BE2C (cell line): ENCODE results near the gene CARMIL3.
"Not testable (repeated sequence)": the region's sequence is repeated elsewhere in the genome, so short reads cannot be mapped to it uniquely, and the experiment has no call there.

Source experiments
- DNase-seq: peaks from one replicate; pipeline ENCODE4 v3.0.0-alpha.2; 2020
- H3K27me3 ChIP-seq: fragments of 250-450 bp; sonication (Bioruptor Pico); 2 replicates; pipeline ENCODE4 v1.5.1; 2020; ENCODE audit warnings: mild to moderate bottlenecking
- H3K36me3 ChIP-seq: fragments of 250-450 bp; sonication (Bioruptor Pico); 2 replicates; pipeline ENCODE4 v1.5.1; 2020; ENCODE audit warnings: mild to moderate bottlenecking
- H3K4me1 ChIP-seq: fragments of 250-450 bp; sonication (Bioruptor Pico); 2 replicates; pipeline ENCODE4 v1.5.1; 2020
- H3K4me3 ChIP-seq: 2 replicates; pipeline ENCODE4 v1.5.1; 2011; ENCODE audit warnings: low read depth, low read length
- H3K9me3 ChIP-seq: fragments of 250-450 bp; sonication (Bioruptor Pico); 2 replicates; pipeline ENCODE4 v1.5.1; 2020
- TF ChIP-seq, protein P1 (sequence below): IDR thresholded peaks from 2 replicates; pipeline ENCODE4 v1.5.1; 2012; ENCODE audit warnings: mild to moderate bottlenecking, low read depth, low read length

CARMIL3 gene

DNA sequence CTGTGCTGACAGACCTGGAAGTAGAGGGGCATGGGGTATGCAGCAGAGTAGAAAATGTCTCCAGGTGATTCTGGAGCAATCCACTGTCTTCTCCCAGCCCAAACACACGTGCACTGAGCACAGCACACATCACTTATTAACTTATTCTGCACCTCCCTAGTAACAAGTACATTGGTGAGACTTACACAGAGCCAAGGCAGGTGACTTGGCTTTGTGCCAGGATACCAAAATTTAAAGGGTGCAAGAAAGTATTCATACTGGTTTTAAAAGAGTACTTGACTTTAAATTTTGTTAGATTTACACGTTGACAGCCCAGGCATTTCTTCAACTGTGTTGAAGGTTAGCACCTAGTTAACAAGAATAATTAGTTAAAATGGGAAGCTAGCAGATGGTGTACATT, 11.1 kb upstream of the CARMIL3 start:
- TF ChIP-seq, protein P1, sequence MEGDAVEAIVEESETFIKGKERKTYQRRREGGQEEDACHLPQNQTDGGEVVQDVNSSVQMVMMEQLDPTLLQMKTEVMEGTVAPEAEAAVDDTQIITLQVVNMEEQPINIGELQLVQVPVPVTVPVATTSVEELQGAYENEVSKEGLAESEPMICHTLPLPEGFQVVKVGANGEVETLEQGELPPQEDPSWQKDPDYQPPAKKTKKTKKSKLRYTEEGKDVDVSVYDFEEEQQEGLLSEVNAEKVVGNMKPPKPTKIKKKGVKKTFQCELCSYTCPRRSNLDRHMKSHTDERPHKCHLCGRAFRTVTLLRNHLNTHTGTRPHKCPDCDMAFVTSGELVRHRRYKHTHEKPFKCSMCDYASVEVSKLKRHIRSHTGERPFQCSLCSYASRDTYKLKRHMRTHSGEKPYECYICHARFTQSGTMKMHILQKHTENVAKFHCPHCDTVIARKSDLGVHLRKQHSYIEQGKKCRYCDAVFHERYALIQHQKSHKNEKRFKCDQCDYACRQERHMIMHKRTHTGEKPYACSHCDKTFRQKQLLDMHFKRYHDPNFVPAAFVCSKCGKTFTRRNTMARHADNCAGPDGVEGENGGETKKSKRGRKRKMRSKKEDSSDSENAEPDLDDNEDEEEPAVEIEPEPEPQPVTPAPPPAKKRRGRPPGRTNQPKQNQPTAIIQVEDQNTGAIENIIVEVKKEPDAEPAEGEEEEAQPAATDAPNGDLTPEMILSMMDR = no peak
- no peaks in the 10 kb centered on the region; the same call in 1 of the 2 replicates for H3K9me3 ChIP-seq
- H3K4me1 ChIP-seq = no peaks in the 10 kb centered on the region
- no peak overlapping the region for H3K4me3 ChIP-seq
- DNase-seq = no peak
- no peaks in the 10 kb centered on the region for H3K36me3 ChIP-seq
- no peaks in the 10 kb centered on the region for H3K27me3 ChIP-seq

DNA sequence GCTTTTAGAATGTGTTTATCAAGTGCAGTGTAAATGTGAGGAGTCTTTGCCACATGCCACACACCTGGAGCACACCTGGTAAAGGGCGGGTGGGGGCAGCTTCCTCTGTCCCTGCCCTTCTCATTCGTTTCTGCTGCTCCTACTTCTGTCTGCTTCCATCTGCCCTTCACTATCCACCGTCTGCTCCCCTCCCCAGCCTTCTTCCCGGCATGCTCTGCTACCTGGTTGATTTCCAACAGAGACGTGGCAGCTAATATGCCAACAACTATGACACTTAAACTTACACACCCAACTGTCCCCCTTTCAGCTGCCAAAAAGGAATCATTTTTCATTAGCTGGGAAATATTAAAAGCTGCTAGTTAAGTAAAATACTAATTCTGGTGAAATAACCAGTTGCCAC, 9.1 kb upstream of the CARMIL3 start:
- DNase-seq = no peak
- no peaks in the 10 kb centered on the region for H3K27me3 ChIP-seq
- no peaks in the 10 kb centered on the region for H3K9me3 ChIP-seq
- no peaks in the 10 kb centered on the region for H3K36me3 ChIP-seq
- no peaks in the 10 kb centered on the region for H3K4me1 ChIP-seq
- no peak overlapping the region for H3K4me3 ChIP-seq
- TF ChIP-seq, protein P1 = no peak

DNA sequence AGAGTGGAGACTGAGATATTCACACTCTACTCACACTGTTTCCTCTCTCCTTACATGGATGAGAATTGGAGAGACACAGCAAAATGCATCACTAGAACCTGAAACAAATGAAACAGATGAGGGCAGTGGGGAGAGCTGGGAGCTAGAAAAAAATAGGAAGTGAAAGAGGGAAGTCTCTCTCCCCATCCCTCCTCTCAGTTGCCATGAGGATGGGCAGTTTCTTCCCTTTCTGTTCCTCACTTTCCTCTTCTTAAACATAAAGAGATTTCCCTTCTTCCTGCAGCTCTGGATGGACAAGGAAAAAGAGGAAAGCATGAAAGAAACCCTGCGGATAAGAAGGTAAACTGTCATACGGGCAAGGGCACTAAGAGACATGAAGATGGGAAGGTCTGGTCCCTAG, 2.8 kb upstream of the CARMIL3 start:
- DNase-seq, H3K4me3 ChIP-seq, H3K27me3 ChIP-seq: not testable (repeated sequence)

DNA sequence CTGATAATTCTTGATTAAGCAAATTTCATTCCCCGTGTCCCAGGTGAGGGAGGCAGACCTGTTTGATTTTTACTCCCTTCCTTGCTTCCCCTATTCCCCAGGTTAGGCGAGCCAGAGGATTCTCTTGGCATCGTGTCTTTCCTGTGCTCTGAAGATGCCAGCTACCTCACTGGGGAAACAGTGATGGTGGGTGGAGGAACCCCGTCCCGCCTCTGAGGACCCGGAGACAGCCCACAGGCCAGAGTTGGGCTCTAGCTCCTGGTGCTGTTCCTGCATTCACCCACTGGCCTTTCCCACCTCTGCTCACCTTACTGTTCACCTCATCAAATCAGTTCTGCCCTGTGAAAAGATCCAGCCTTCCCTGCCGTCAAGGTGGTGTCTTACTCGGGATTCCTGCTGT, 1.1 kb upstream of the CARMIL3 start:
- not testable (repeated sequence) for DNase-seq, H3K27me3 ChIP-seq, H3K9me3 ChIP-seq, H3K4me1 ChIP-seq, H3K4me3 ChIP-seq, H3K36me3 ChIP-seq

More for the DNA sequence above, 2.8 kb upstream of the CARMIL3 start:
- not testable (repeated sequence) for H3K9me3 ChIP-seq, H3K4me1 ChIP-seq, H3K36me3 ChIP-seq

DNA sequence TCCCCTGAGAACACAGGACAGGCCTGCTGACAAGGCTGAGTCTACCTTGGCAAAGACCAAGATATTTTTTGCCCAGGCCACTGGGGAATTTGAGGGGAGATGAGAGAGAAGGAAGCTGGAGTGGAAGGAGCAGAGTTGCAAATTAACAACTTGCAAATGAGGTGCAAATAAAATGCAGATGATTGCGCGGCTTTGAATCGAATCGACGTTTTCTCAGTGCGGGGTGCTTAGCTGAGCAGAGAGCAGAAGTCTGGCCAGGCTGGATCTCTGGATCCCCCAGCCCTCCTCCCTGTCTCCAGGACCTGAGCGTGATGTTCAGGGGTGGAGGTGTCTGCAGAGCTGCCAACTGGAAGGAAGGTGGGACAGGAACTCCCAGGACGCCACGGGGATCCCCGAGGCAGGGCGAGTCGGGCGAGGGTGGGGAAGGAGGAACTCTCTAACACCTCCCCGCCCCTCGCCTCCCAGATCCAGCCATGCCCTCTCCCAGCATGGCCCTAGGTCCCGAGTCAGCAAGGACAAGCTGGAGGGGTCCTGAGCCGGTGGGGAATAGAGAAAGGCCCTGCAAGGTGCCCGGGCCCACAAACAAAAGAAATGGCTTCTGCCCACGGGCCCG, 527 bp upstream of the CARMIL3 start:
- no peaks in the 10 kb centered on the region for H3K9me3 ChIP-seq
- H3K4me3 ChIP-seq = peak overlapping the region; percentile 83
- DNase-seq = no peak
- H3K4me1 ChIP-seq = 0 out of 2 replicates have a peak, but pooled peaks cover 2% of the 10 kb centered on the region
- H3K27me3 ChIP-seq = no peaks in the 10 kb centered on the region
- TF ChIP-seq, protein P1 = no peak
- no peaks in the 10 kb centered on the region for H3K36me3 ChIP-seq

DNA sequence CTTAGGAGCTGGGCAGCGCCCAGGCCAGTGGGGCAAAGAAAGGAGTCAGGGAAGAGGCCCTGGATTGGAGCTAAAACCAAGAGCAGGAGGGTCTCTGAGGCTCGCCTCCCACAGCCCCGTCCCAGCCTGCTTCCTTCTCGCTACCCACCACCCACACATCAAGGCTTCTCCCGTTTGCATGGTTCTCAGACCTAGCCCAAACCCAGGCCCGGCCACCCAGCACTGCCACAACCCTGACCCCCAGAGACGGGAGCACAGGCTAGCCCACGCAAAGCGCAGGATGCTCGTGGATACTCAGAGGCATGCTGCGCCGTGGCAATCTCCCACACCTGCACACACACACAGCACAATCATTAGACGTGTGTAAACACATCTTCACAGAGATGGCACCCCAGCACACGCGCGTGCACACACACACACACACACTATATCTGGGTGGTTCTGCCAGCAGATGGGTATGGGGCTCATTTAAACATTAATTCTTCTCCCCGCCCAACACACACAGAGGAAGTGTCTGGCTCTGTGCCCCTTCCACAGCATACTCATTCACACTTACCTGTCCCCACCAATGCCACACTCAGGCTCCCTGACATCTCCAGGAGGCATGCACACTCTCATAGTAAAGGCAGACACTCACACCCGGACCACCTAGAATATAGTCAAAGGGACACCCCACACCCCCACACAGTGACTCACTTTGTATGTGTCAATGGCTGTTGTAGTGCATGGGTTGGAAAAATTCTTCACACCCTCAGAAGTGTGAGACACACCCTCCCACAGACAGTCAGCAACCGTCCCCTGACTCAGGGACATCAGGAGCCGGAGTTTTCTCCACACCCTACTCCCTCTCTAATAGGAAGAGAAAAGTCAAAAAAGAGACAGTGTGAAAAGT, 1.1 kb downstream of the CARMIL3 start:
- no peak for DNase-seq
- Histone ChIP-seq H3K4me1 (0 out of 2 replicates have a peak, but pooled peaks cover 2% of the 10 kb centered on the region), H3K27me3 (no peaks in the 10 kb centered on the region), H3K4me3 (peak overlapping the region; percentile 83), H3K36me3 (no peaks in the 10 kb centered on the region), H3K9me3 (no peaks in the 10 kb centered on the region)
- TF ChIP-seq, protein P1 = no peak
